DOHH2 (cell line): ENCODE results near the gene PAPSS2.

Experiments used
- H3F3A ChIP-seq: fragments of 200-600 bp; sonication (generic), shearing (Covaris generic); 2 replicates; pipeline ENCODE4 v1.6.0; 2016; ENCODE audit warnings: antibody characterized with exemption, mild to moderate bottlenecking; ENCODE audit not compliant: control insufficient read depth, insufficient read depth
- H3K27ac ChIP-seq: fragments of 200-600 bp; sonication (generic); 2 replicates; pipeline ENCODE4 v1.5.1; 2014; ENCODE audit warnings: low read depth, mild to moderate bottlenecking, low read length, moderate library complexity
- H3K27me3 ChIP-seq: fragments of 200-600 bp; sonication (generic); 2 replicates; pipeline ENCODE4 v1.6.1; 2014; ENCODE audit warnings: mild to moderate bottlenecking, low read length, mixed read lengths; ENCODE audit not compliant: control insufficient read depth
- H3K36me3 ChIP-seq: fragments of 200-600 bp; sonication (generic); 2 replicates; pipeline ENCODE4 v1.6.1; 2014; ENCODE audit warnings: mild to moderate bottlenecking, low read length, moderate library complexity, mixed read lengths; ENCODE audit not compliant: control insufficient read depth
- H3K4me1 ChIP-seq: fragments of 200-600 bp; sonication (generic); 2 replicates; pipeline ENCODE4 v1.6.1; 2014; ENCODE audit warnings: mild to moderate bottlenecking, low read length, mixed read lengths; ENCODE audit not compliant: control insufficient read depth
- H3K4me2 ChIP-seq: fragments of 200-600 bp; sonication (generic); 2 replicates; pipeline ENCODE4 v1.6.0; 2014; ENCODE audit warnings: mild to moderate bottlenecking, low read length, moderate library complexity
- H3K4me3 ChIP-seq: fragments of 200-600 bp; sonication (generic); 2 replicates; pipeline ENCODE4 v1.5.1; 2014; ENCODE audit warnings: mild to moderate bottlenecking, low read length, mixed read lengths
- H3K79me2 ChIP-seq: fragments of 200-600 bp; sonication (generic); 2 replicates; pipeline ENCODE4 v1.6.1; 2014; ENCODE audit warnings: mild to moderate bottlenecking, low read length, mixed read lengths; ENCODE audit not compliant: control insufficient read depth
- H3K9me2 ChIP-seq: fragments of 200-600 bp; sonication (generic); replicated peaks from 2 replicates; pipeline ENCODE4 v1.6.1; 2014; ENCODE audit warnings: mild to moderate bottlenecking, low read length, mixed read lengths; ENCODE audit not compliant: control insufficient read depth
- H3K9me3 ChIP-seq: fragments of 200-600 bp; sonication (generic); 2 replicates; pipeline ENCODE4 v1.6.1; 2014; ENCODE audit warnings: antibody characterized with exemption, low read length, mixed read lengths; ENCODE audit not compliant: control insufficient read depth, insufficient read depth
- H4K20me1 ChIP-seq: fragments of 200-600 bp; sonication (generic); 2 replicates; pipeline ENCODE4 v1.6.0; 2014; ENCODE audit warnings: low read depth, mild to moderate bottlenecking, antibody characterized with exemption, low read length, moderate library complexity; ENCODE audit not compliant: control insufficient read depth, insufficient read depth
- CTCF ChIP-seq: fragments of 200-600 bp; sonication (generic); IDR thresholded peaks from one replicate; pipeline ENCODE4 v1.5.1; 2014; ENCODE audit warnings: antibody characterized with exemption, mild to moderate bottlenecking, low read depth, low read length; ENCODE audit not compliant: poor library complexity, severe bottlenecking
- EZH2phosphoT487 ChIP-seq: fragments of 200-600 bp; sonication (generic); IDR thresholded peaks from 2 replicates; pipeline ENCODE4 v1.6.1; 2017; ENCODE audit warnings: borderline replicate concordance, mild to moderate bottlenecking, antibody characterized with exemption, low read length, moderate library complexity, mixed read lengths

Gene PAPSS2

GRCh38 chr10:87695074-87695473, 35.4 kb downstream of the PAPSS2 start:
- no peak for TF ChIP-seq CTCF
- H3K36me3 ChIP-seq: no peaks in the 10 kb centered on the region
- H3K79me2 ChIP-seq: no peaks in the 10 kb centered on the region

GRCh38 chr10:87696922-87697745, 37.5 kb downstream of the PAPSS2 start:
- H3K4me1 ChIP-seq: no peaks in the 10 kb centered on the region
- peaks cover 3% of the 10 kb centered on the region for H3K27me3 ChIP-seq
- no peaks in the 10 kb centered on the region for H3K36me3 ChIP-seq
- H3K9me3 ChIP-seq: no peaks in the 10 kb centered on the region
- no peaks in the 10 kb centered on the region for H3K9me2 ChIP-seq
- H3K27ac ChIP-seq: no peak overlapping the region
- no peak overlapping the region for H3K4me3 ChIP-seq
- H4K20me1 ChIP-seq: no peaks in the 10 kb centered on the region
- TF ChIP-seq CTCF (no peak), EZH2phosphoT487 (no peak)
- H3K4me2 ChIP-seq: no peak overlapping the region
- H3K79me2 ChIP-seq: no peaks in the 10 kb centered on the region
- H3F3A ChIP-seq: no peaks in the 10 kb centered on the region

More at GRCh38 chr10:87695074-87695473, 35.4 kb downstream of the PAPSS2 start:
- peaks cover 6% of the 10 kb centered on the region for H3K27me3 ChIP-seq
- no peak overlapping the region for H3K4me2 ChIP-seq
- H3K27ac ChIP-seq: no peak overlapping the region
- no peaks in the 10 kb centered on the region for H3K9me2 ChIP-seq
- no peak overlapping the region for H3K4me3 ChIP-seq
- no peaks in the 10 kb centered on the region for H3F3A ChIP-seq
- H3K4me1 ChIP-seq: no peaks in the 10 kb centered on the region
- H4K20me1 ChIP-seq: no peaks in the 10 kb centered on the region
- H3K9me3 ChIP-seq: no peaks in the 10 kb centered on the region

- no peaks in the 10 kb centered on the region for H3F3A ChIP-seq
- no peaks in the 10 kb centered on the region for H3K9me3 ChIP-seq
- H3K4me2 ChIP-seq: no peak overlapping the region
- no peaks in the 10 kb centered on the region for H4K20me1 ChIP-seq
- no peaks in the 10 kb centered on the region for H3K79me2 ChIP-seq
- H3K27ac ChIP-seq: no peak overlapping the region
- no peaks in the 10 kb centered on the region for H3K9me2 ChIP-seq
- TF ChIP-seq EZH2phosphoT487 (no peak), CTCF (no peak)
- no peaks in the 10 kb centered on the region for H3K36me3 ChIP-seq
- H3K4me3 ChIP-seq: no peak overlapping the region
- H3K4me1 ChIP-seq: no peaks in the 10 kb centered on the region
- H3K27me3 ChIP-seq: peaks cover 3% of the 10 kb centered on the region
Observed at GRCh38 chr10:87700031-87700796, 40.5 kb downstream of the PAPSS2 start.
